NCI-H2196 (cell line): ENCODE results near the gene MRPL21.

Experiments
- DNase-seq: peaks from one replicate; lab custom pipeline; 2025; ENCODE audit not compliant: unreplicated experiment; lab: John Stamatoyannopoulos, UW

MRPL21 gene

GRCh38 chr11:68843052-68843561, 60.5 kb downstream of the MRPL21 start:
- DNase-seq, result peak; percentile 20

- DNase-seq, result no peak
Observed at GRCh38 chr11:68842427-68843051, 61.1 kb downstream of the MRPL21 start.

- peak; percentile 69 for DNase-seq
Observed at GRCh38 chr11:68841718-68842426, 61.8 kb downstream of the MRPL21 start, which contains the start of gene CPT1A. Gene CPT1A (minus strand): TSS chr11:68841916. CDS start chr11:68815474, 26,442 bp downstream.
